ENCODE results near the gene CASP4. TPM values are rescaled to one million over a fixed set of nuclear protein-coding genes. Genes with fewer than 3 reads are reported as not detected.

Gene CASP4
- total and polyA plus RNA-seq, 10 donors, result 98.1 to 309 (median 132) TPM

DNA sequence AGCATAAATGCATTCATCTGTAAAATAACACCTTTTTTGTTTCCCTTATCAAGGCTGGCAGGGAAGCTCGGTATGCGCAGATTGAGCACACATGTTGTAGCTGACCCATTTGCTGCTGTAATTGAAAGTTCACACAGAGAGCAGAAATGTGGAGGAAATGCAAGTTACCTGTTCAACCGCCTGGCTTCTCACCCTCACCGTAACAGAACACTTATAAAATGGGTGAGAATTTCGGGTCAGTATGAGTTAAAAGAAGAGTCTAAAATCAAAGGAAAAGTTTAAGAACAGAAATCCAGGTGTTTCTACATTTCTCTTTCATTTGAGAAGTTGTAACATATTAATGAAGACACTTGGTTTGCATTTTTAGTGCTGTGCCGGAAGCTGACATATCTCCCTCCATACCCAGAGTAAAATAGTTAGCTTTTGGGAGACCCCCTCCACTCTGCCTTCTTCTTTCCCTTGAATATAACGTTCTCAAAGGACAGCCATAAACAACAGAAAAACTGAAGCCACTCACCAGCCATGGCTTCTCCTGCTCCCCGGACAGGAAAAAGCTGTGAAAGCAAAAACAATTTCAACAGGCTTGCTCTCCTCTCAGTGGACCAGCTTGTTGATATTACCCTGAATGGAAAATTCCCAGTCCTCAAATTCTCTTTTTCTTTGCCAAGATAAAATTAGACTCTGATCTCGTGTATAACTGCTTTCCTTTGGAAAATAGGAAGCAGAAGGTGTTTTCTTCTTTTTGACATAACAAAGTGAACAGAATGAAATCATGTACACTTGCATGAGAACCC lies 70.3 kb downstream of the CASP4 start, which contains the start of gene CASP12:
CASP12 (minus strand) TSS at position 570 of the 794 bp plus-strand sequence.
- H3K27ac ChIP-seq, result peak within 1 kb of the TSS; percentile 32 to 83 (median 72)
- TF ChIP-seq POLR2AphosphoS5 (IDR thresholded peaks at IDR 0.05), result no peak
- TF ChIP-seq, protein P1, sequence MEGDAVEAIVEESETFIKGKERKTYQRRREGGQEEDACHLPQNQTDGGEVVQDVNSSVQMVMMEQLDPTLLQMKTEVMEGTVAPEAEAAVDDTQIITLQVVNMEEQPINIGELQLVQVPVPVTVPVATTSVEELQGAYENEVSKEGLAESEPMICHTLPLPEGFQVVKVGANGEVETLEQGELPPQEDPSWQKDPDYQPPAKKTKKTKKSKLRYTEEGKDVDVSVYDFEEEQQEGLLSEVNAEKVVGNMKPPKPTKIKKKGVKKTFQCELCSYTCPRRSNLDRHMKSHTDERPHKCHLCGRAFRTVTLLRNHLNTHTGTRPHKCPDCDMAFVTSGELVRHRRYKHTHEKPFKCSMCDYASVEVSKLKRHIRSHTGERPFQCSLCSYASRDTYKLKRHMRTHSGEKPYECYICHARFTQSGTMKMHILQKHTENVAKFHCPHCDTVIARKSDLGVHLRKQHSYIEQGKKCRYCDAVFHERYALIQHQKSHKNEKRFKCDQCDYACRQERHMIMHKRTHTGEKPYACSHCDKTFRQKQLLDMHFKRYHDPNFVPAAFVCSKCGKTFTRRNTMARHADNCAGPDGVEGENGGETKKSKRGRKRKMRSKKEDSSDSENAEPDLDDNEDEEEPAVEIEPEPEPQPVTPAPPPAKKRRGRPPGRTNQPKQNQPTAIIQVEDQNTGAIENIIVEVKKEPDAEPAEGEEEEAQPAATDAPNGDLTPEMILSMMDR (IDR thresholded peaks at IDR 0.05 in 8 of 11, conservative IDR thresholded peaks at IDR 0.05 in 3 of 11), result peak in 1 of 11 experiments; percentile 11
- DNase-seq, result no peak
- H3K4me3 ChIP-seq, result peak within 1 kb of the TSS in 2 of 8 donors; percentile 30 to 34
- peaks cover 0 to 33% (median 17%) of the 10 kb centered on the region in 6 donors for H3K4me1 ChIP-seq
- intact Hi-C loops (cut with DNase I; ENCODE audit: low total_unique reads), result no loop called here
- WGBS, 5 donors, result 33 to 56% (median 50%) methylated on average over 9 of the region's 9 CpGs
- no peaks in the 10 kb centered on the region for H3K9me3 ChIP-seq
- H3K27me3 ChIP-seq (replicated peaks in 1 of 7), result no peaks in the 10 kb centered on the region
- H3K36me3 ChIP-seq, result peaks cover 0 to 6% (median 0%) of the 10 kb centered on the region in 6 donors

DNA sequence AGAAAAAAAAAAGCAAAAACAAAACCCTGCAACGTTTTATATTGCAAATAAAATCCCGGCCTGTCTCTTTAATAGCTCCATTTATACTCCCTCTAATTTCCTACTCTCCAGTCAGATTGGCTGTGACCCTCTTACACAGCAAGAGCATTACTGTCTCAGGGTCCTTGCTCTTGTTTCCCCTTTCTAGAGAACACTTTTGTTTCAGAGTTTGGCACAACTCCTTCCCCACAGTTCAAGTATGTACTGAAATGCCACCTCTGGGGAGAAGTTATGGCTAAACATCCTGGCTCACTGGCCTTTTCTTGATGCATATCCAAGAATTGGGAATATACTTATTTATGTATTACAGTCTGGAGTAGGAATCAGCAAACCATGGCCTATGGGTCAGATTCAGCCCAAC lies 72.7 kb downstream of the CASP4 start:
- 45 to 54% (median 52%) methylated on average over 2 of the region's 2 CpGs for WGBS, 5 donors

DNA sequence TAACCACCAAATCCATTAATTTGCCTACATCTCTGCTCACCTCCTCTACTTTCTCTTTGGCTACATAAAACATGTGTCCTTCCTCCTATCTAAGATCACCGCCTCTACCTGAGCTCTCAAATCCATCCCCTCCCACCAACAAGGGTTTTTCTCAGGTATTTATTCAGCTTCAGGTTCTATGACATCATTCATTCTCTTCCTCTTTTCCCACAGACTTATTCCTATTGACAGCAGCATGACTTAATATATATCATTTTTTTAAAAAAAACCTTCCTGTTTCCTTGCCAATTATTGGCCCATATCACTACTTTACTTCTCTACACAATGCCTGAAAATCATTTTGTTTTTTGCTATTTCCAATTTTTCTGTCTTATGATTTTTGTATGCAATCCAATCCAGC lies 74.5 kb downstream of the CASP4 start:
- Histone ChIP-seq H3K9me3 (no peaks in the 10 kb centered on the region), H3K27ac (no peak overlapping the region), H3K36me3 (no peaks in the 10 kb centered on the region), H3K27me3 (replicated peaks in 1 of 7) (no peaks in the 10 kb centered on the region), H3K4me3 (no peak overlapping the region), H3K4me1 (peaks cover 0 to 23% (median 15%) of the 10 kb centered on the region in 6 donors)
- intact Hi-C loops (cut with DNase I; ENCODE audit: low total_unique reads), result no loop called here
- TF ChIP-seq, protein P1 (IDR thresholded peaks at IDR 0.05 in 8 of 11, conservative IDR thresholded peaks at IDR 0.05 in 3 of 11), result no peak
- TF ChIP-seq POLR2A (IDR thresholded peaks at IDR 0.05) (no peak), POLR2AphosphoS5 (IDR thresholded peaks at IDR 0.05) (no peak)
- 84 to 100% (median 96%) methylated on average over 1 of the region's 1 CpG for WGBS, 5 donors
- DNase-seq, result no peak

More for the DNA sequence above, 72.7 kb downstream of the CASP4 start:
- intact Hi-C loops (cut with DNase I; ENCODE audit: low total_unique reads), result no loop called here
- TF ChIP-seq POLR2A (IDR thresholded peaks at IDR 0.05) (no peak), POLR2AphosphoS5 (IDR thresholded peaks at IDR 0.05) (no peak)
- TF ChIP-seq, protein P1 (IDR thresholded peaks at IDR 0.05 in 8 of 11, conservative IDR thresholded peaks at IDR 0.05 in 3 of 11), result no peak
- Histone ChIP-seq H3K36me3 (no peaks in the 10 kb centered on the region), H3K9me3 (no peaks in the 10 kb centered on the region), H3K27ac (no peak overlapping the region), H3K27me3 (replicated peaks in 1 of 7) (no peaks in the 10 kb centered on the region), H3K4me3 (no peak overlapping the region), H3K4me1 (peaks cover 0 to 26% (median 17%) of the 10 kb centered on the region in 6 donors)
- DNase-seq, result no peak

Other genes starting within 250 kb of the CASP4 start
- gene CASP12, start 70.1 kb downstream of the CASP4 start, total RNA-seq, result under 1 TPM in 3 of 7 donors, not detected in 4; 0.32 to 0.50 (median 0.46) TPM
- gene CASP12, start 70.1 kb downstream of the CASP4 start, polyA plus RNA-seq, result under 1 TPM; 0.14 to 0.54 (median 0.20) TPM
- gene CASP5, start 54.6 kb upstream of the CASP4 start, total RNA-seq, result 10 to 100 TPM in 2 of 7 donors, 1 to 10 TPM in 5; 2.3 to 12.5 (median 4.9) TPM
- gene CASP5, start 54.6 kb upstream of the CASP4 start, polyA plus RNA-seq, result 1 to 10 TPM; 1.4 to 2.2 (median 2.0) TPM
- gene CASP1, start 66.6 kb upstream of the CASP4 start, total RNA-seq, result 100 to 1,000 TPM in 4 of 7 donors, 10 to 100 TPM in 3; 89.3 to 158 (median 114) TPM
- gene CASP1, start 66.6 kb upstream of the CASP4 start, polyA plus RNA-seq, result 100 to 1,000 TPM in 1 of 3 donors, 10 to 100 TPM in 2; 57.7 to 107 (median 69.4) TPM
- 100 to 1,000 TPM in 5 of 7 donors, 10 to 100 TPM in 2; 78.8 to 129 (median 111) TPM for gene CARD16, start 76.8 kb upstream of the CASP4 start, total RNA-seq
- 100 to 1,000 TPM; 111 to 189 (median 135) TPM for gene CARD16, start 76.8 kb upstream of the CASP4 start, polyA plus RNA-seq
- not detected for gene CARD18, start 171.2 kb upstream of the CASP4 start, total RNA-seq
- gene CARD18, start 171.2 kb upstream of the CASP4 start, polyA plus RNA-seq, result not detected